PC-3 (cell line): ENCODE data around the gene THUMPD3. TPM values are rescaled to one million over a fixed set of nuclear protein-coding genes. Genes with fewer than 3 reads are reported as not detected.
A peak's percentile ranks its signal among the peaks of the same experiment; 100 is the strongest.

ENCODE experiments used
- ATAC-seq: fragments of 200-7000 bp; cut with Tn5 transposase; 2 replicates; pipeline ENCODE4 v1.9.1; 2020; ENCODE audit warnings: mild to moderate bottlenecking, moderate library complexity
- BruUV-seq: library from RNA; stranded (reverse); fragments of 400-500 nt; replicated peaks from 2 replicates; lab custom pipeline; 2021; lab: Mats Ljungman, UMichigan
- CTCF ChIA-PET: fragments of 300-600 bp; sonication (Branson Sonifier 250); formaldehyde crosslinking; loops from one replicate; lab custom pipeline; 2022; ENCODE audit warnings: antibody characterized with exemption; lab: Charles Lee
- POLR2A ChIA-PET: fragments of 300-600 bp; sonication (Branson Sonifier 250); formaldehyde crosslinking; loops from one replicate; lab custom pipeline; 2022; ENCODE audit warnings: antibody characterized with exemption; ENCODE audit not compliant: unreplicated experiment; lab: Charles Lee
- DNase-seq: peaks from one replicate; pipeline ENCODE4 v3.0.0-alpha.2; 2015
- H2AFZ ChIP-seq: fragments of 300-600 bp; sonication (generic); 2 replicates; pipeline ENCODE4 v1.6.0; 2016; ENCODE audit warnings: antibody characterized with exemption, low read length
- H3F3A ChIP-seq: fragments of 300-600 bp; sonication (generic); one replicate; pipeline ENCODE4 v1.6.0; 2017; ENCODE audit warnings: antibody characterized with exemption, low read length, control low read depth, mild to moderate bottlenecking; ENCODE audit not compliant: unreplicated experiment
- H3K27ac ChIP-seq: fragments of 300-600 bp; sonication (generic); 2 replicates; pipeline ENCODE4 v1.5.1; 2016; ENCODE audit warnings: mild to moderate bottlenecking, low read length
- H3K27me3 ChIP-seq: fragments of 300-600 bp; sonication (generic); 2 replicates; pipeline ENCODE4 v1.6.1; 2016; ENCODE audit warnings: low read length, mixed read lengths
- H3K36me3 ChIP-seq: fragments of 300-600 bp; sonication (generic); 2 replicates; pipeline ENCODE4 v1.6.1; 2016; ENCODE audit warnings: low read depth, mixed run types, low read length, mixed read lengths
- H3K4me1 ChIP-seq: fragments of 300-600 bp; sonication (generic); 2 replicates; pipeline ENCODE4 v1.5.1; 2016; ENCODE audit warnings: low read length; ENCODE audit not compliant: insufficient read depth
- H3K4me2 ChIP-seq: fragments of 300-600 bp; sonication (generic); 2 replicates; pipeline ENCODE4 v1.6.0; 2016; ENCODE audit warnings: low read length
- H3K4me3 ChIP-seq: fragments of 300-600 bp; sonication (generic); 2 replicates; pipeline ENCODE4 v1.5.1; 2016; ENCODE audit warnings: mild to moderate bottlenecking, low read length, mixed read lengths
- H3K79me2 ChIP-seq: fragments of 300-600 bp; sonication (generic); 2 replicates; pipeline ENCODE4 v1.6.1; 2017; ENCODE audit warnings: low read length, mixed read lengths
- H3K9ac ChIP-seq: fragments of 300-600 bp; sonication (generic); 2 replicates; pipeline ENCODE4 v1.6.0; 2016; ENCODE audit warnings: mild to moderate bottlenecking, low read length
- H3K9me2 ChIP-seq: fragments of 300-600 bp; sonication (generic); replicated peaks from 2 replicates; pipeline ENCODE4 v1.6.1; 2016; ENCODE audit warnings: mixed run types, low read length, mixed read lengths
- H3K9me3 ChIP-seq: fragments of 300-600 bp; sonication (generic); 2 replicates; pipeline ENCODE4 v1.6.1; 2016; ENCODE audit warnings: low read length, mixed read lengths
- H4K20me1 ChIP-seq: fragments of 300-600 bp; sonication (generic); 2 replicates; pipeline ENCODE4 v1.6.1; 2016; ENCODE audit warnings: low read length, mixed read lengths
- CTCF ChIP-seq: fragments of 300-600 bp; sonication (generic); conservative IDR thresholded peaks from 2 replicates; pipeline ENCODE4 v1.5.1; 2017; ENCODE audit warnings: antibody characterized with exemption, low read depth, mild to moderate bottlenecking, low read length
- EZH2 ChIP-seq: fragments of 300-600 bp; sonication (generic); IDR thresholded peaks from one replicate; pipeline ENCODE4 v1.6.1; 2017; ENCODE audit warnings: antibody characterized with exemption, mild to moderate bottlenecking, low read length; ENCODE audit not compliant: unreplicated experiment
- EZH2phosphoT487 ChIP-seq: fragments of 300-600 bp; sonication (generic); IDR thresholded peaks from 2 replicates; pipeline ENCODE4 v1.6.1; 2018; ENCODE audit warnings: mild to moderate bottlenecking, antibody characterized with exemption, low read length, borderline replicate concordance
- intact Hi-C: fragments of 100-400 bp; cut with micrococcal nuclease; formaldehyde crosslinking; loops from 2 replicates; pipeline ENCODE4 v1.9.0; 2023
- total RNA-seq: library from RNA; depleted of rRNA; stranded (reverse); fragments of >200 nt; gene quantifications from 2 replicates; pipeline ENCODE4 v1.2.3, GENCODE V29; 2014

Gene THUMPD3
- total RNA-seq, 1 experiment from 2014 or later, result 45.3 TPM

DNA sequence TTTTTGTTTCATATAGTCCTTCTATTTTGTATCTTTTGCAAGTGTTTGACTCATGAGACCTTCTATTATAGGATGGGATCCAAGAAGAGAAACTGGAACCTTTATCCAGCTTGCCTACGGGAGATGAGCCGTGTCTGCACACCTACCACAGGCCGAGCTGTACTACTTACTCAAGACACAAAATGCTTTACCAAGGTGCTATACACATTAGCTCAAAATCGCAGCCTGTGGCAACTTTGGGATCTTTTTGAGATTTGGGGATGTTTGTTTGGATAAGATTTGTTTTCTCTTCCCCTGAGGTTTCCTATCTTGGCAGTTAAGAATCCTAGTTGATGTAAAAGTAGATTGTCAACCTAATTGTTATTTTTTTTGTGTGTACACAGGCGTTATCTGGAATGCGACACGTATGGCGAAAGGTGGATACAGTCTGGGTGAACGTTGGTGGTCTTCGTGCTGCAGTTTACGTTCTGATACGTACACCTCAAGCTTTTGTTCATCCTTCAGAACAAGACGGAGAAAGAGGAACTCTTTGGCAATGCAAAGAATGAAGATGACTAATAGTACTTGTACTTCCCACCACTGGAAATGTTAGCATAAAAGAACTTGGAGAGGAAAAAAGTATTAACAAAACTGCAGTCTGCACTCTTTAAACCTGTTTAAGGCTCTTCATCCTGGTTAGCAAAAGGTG, 21.4 kb downstream of the THUMPD3 start:
- Histone ChIP-seq H3K36me3 (peaks cover 66% of the 10 kb centered on the region), H3K4me3 (no peak overlapping the region), H3K79me2 (peaks cover 10% of the 10 kb centered on the region), H3K9me2 (no peaks in the 10 kb centered on the region), H2AFZ (no peak overlapping the region), H4K20me1 (peaks cover 3% of the 10 kb centered on the region; the same call in 1 of the 2 replicates), H3K4me2 (no peak overlapping the region), H3K9ac (no peak overlapping the region), H3K4me1 (no peaks in the 10 kb centered on the region), H3K9me3 (no peaks in the 10 kb centered on the region), H3K27me3 (no peaks in the 10 kb centered on the region), H3F3A (peaks cover 11% of the 10 kb centered on the region), H3K27ac (no peak overlapping the region)
- BruUV-seq, result no TSS peak
- intact Hi-C loops, result no loop called here
- DNase-seq (no peak), ATAC-seq (peak; percentile 33)
- CTCF ChIA-PET, result no interaction called here
- TF ChIP-seq EZH2, result no peak
- TF ChIP-seq CTCF, result no peak
- no peak for TF ChIP-seq EZH2phosphoT487
- POLR2A ChIA-PET, result no interaction called here

DNA sequence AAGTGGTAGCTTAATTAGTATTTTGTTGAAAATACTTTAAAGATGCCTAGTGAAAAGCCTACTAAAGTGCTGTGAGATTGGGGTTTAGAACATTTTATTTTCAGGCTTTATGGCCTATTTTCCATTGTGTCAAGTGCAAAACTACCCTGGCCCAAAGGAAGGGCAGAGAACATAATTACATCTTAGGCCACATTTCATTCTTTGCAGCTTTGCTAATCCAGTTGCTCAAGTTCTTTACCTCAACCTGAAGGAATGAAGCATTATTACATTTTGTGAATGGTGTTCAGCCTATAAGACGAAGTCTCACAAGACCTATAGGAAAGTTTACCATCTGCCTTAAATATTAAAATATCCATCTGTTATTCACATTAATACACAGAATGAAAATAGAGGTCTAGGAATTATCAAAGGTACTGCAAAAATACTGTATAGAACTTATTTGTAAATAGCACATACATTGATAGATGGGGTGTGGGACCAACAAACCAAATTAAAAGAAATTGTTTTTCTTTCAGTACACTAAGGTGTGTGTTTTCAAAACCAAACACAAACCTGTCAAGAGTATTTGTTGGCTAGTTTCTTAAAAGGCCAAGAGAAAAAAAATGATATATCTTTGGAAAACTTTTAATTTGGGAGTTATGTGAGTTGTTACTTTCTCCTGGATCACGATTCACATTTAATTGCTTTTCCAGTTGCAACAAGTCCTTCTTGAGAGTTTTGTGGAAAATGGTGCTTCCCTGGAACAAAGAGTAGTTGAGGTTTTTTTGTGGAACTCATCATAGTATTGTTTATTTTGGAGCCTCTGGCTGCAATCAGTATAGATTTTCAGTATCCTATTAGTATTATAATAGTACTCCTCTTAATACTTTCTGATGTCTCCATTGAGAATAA, 22.6 kb downstream of the THUMPD3 start:
- Histone ChIP-seq H3K4me1 (no peaks in the 10 kb centered on the region), H3K9ac (no peak overlapping the region), H3K4me2 (no peak overlapping the region), H3K9me2 (no peaks in the 10 kb centered on the region), H3K9me3 (no peaks in the 10 kb centered on the region), H3K36me3 (peaks cover 69% of the 10 kb centered on the region), H2AFZ (no peak overlapping the region), H3K27ac (no peak overlapping the region), H3K79me2 (peaks cover 19% of the 10 kb centered on the region), H3K27me3 (no peaks in the 10 kb centered on the region), H3K4me3 (no peak overlapping the region), H3F3A (peaks cover 17% of the 10 kb centered on the region), H4K20me1 (peaks cover 12% of the 10 kb centered on the region)
- no TSS peak for BruUV-seq
- no peak for TF ChIP-seq EZH2phosphoT487
- no peak for TF ChIP-seq CTCF
- DNase-seq (no peak), ATAC-seq (no peak)
- intact Hi-C loops, result no loop called here
- POLR2A ChIA-PET, result no interaction called here
- CTCF ChIA-PET, result no interaction called here

GRCh38 chr3:9386078-9386459, 23.2 kb downstream of the THUMPD3 start:
- ChIA-PET POLR2A (no interaction called here), CTCF (no interaction called here)
- no peak overlapping the region for H3K4me3 ChIP-seq
- H3K36me3 ChIP-seq, result peaks cover 75% of the 10 kb centered on the region
- peaks cover 26% of the 10 kb centered on the region for H3K79me2 ChIP-seq
- peaks cover 18% of the 10 kb centered on the region for H4K20me1 ChIP-seq
- H3K9me2 ChIP-seq, result no peaks in the 10 kb centered on the region
- H3K9me3 ChIP-seq, result no peaks in the 10 kb centered on the region
- H2AFZ ChIP-seq, result no peak overlapping the region
- no TSS peak for BruUV-seq
- H3F3A ChIP-seq, result peaks cover 17% of the 10 kb centered on the region
- DNase-seq (no peak), ATAC-seq (no peak)
- no peak overlapping the region for H3K9ac ChIP-seq
- H3K27me3 ChIP-seq, result no peaks in the 10 kb centered on the region
- no peak overlapping the region for H3K4me2 ChIP-seq
- H3K27ac ChIP-seq, result no peak overlapping the region
- no peak for TF ChIP-seq EZH2phosphoT487
- TF ChIP-seq EZH2, result no peak
- no peak for TF ChIP-seq CTCF
- no peaks in the 10 kb centered on the region for H3K4me1 ChIP-seq
- intact Hi-C loops, result no loop called here
